Cardiac muscle cell (in vitro differentiated cells and primary cell): ENCODE data around the gene NEDD9. TPM values are rescaled to one million over a fixed set of nuclear protein-coding genes. Genes with fewer than 3 reads are reported as not detected.

ENCODE experiments used
- DNase-seq, 2 donors: peaks; one replicate each; pipeline versions ENCODE4 v3.0.0 to v3.0.0-alpha.2; 2010 to 2017; ENCODE audit warnings: low read depth in 1 of 2, low spot score in 1 of 2
- H3K27ac ChIP-seq: fragments of 200-600 bp; sonication (generic); 2 replicates; pipeline ENCODE4 v1.5.1; 2016
- H3K27me3 ChIP-seq: fragments of 200-600 bp; sonication (generic); 2 replicates; pipeline ENCODE4 v1.6.0; 2016; ENCODE audit warnings: control low read depth
- H3K36me3 ChIP-seq: fragments of 200-600 bp; sonication (generic); 2 replicates; pipeline ENCODE4 v1.5.1; 2016; ENCODE audit warnings: control low read depth
- H3K4me1 ChIP-seq: fragments of 200-600 bp; sonication (generic); 2 replicates; pipeline ENCODE4 v1.8.1; 2017; ENCODE audit warnings: low read depth, mild to moderate bottlenecking, mixed run types
- H3K4me3 ChIP-seq: fragments of 200-600 bp; sonication (generic); 2 replicates; pipeline ENCODE4 v1.5.1; 2016; ENCODE audit warnings: mild to moderate bottlenecking
- H3K9me3 ChIP-seq: fragments of 200-600 bp; sonication (generic); 2 replicates; pipeline ENCODE4 v1.5.1; 2017; ENCODE audit warnings: low read depth, mild to moderate bottlenecking, control low read depth
- CTCF ChIP-seq: IDR thresholded peaks from 2 replicates; pipeline ENCODE4 v1.5.1; 2012; ENCODE audit warnings: low read depth, mild to moderate bottlenecking, low read length
- polyA plus RNA-seq: library from polyadenylated mRNA; unstranded; fragments of >200 nt; fragmentation: Nextera tagmentation; extraction: Ambion mirVana; gene quantifications from 2 replicates; pipeline ENCODE4 v1.2.1, GENCODE V29; 2016
- total RNA-seq: library from RNA; depleted of rRNA; stranded (reverse); fragments of >200 nt; gene quantifications from 2 replicates; pipeline ENCODE4 v1.2.3, GENCODE V29; 2016

Gene NEDD9
- total and polyA plus RNA-seq, 2 experiments from 2014 or later: 12.6 to 26.8 TPM

DNA sequence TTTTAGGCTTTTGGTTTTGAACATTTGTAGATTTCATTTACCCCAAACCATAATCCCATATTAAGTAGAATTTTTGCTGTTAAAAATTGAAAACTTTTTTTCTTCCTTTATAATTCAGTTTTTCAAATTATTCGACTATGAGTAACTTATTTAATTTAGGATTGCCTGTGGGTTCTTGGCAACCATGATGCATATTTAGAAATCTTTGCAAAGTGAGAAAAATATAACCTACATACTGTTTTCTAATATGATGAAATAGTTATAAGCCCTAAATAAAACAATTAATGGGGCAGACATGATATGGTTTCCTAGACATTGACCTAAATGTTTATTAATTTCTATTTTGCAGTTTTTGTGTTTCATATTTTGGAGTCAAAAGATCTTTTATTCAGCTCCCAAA, 23.6 kb downstream of the NEDD9 start:
- Histone ChIP-seq H3K27ac (no peak overlapping the region), H3K9me3 (no peaks in the 10 kb centered on the region), H3K4me1 (peaks cover 42% of the 10 kb centered on the region), H3K36me3 (no peaks in the 10 kb centered on the region), H3K27me3 (no peaks in the 10 kb centered on the region), H3K4me3 (no peak overlapping the region)
- no peak for TF ChIP-seq CTCF
- DNase-seq: no peak

DNA sequence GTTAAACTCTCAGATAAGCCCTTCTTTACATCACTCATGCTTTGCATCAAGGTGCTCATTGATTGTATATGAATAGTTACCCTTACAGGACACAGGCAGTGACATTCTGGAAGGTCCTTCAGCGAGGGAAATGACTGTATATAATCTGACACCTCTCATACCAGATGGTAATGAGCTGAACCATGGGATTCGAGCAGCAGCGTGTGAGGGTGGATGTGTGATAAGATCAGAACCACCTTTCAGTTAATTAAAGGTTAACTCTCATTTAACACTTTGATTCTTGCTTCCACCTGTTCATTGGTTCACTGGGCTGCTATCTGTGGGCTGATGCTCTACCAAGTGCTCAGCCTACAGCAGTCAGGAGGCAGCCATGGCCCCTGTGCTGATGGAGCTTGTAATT, 24.2 kb downstream of the NEDD9 start:
- H3K4me3 ChIP-seq: no peak overlapping the region
- no peaks in the 10 kb centered on the region for H3K36me3 ChIP-seq
- H3K27ac ChIP-seq: no peak overlapping the region
- no peaks in the 10 kb centered on the region for H3K27me3 ChIP-seq
- no peak for TF ChIP-seq CTCF
- DNase-seq: no peak
- H3K4me1 ChIP-seq: peaks cover 41% of the 10 kb centered on the region
- no peaks in the 10 kb centered on the region for H3K9me3 ChIP-seq

DNA sequence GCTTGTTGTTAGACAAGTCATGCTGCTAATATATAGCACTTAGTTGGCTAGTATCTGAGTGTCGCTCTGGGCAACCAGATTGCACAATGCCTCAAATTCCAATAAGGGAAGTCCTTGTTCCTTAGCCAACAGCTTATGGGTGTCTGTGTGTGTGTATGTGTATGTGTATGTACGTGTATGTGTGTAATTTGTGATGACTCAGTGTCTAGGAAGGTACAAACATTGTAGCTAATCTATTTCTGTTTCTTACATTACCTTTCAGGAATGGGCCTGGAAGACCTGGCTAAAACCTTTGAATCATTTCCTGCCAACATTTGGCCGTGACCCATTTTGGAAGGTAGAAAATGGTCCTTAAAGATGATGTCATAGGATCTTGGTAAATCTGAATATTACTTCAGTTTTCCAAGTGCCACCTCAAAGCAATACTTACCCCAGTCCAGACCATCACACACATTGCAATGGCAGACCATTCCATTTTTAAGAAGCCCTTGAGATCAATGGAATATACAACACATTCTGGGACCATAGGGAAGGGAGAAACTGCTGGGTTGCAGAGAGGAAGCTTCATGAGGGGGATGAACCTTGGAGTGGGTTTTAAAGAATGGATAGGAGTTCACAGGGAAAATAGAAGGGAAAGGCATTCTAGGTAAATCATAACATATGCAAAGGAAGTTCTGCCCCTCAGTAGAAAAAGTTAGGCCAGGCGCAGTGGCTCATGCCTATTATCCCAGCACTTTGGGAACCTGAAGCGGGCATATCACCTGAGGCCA, 25.1 kb downstream of the NEDD9 start:
- Histone ChIP-seq H3K27me3 (no peaks in the 10 kb centered on the region), H3K4me1 (peaks cover 41% of the 10 kb centered on the region), H3K9me3 (no peaks in the 10 kb centered on the region), H3K27ac (no peak overlapping the region), H3K4me3 (no peak overlapping the region), H3K36me3 (no peaks in the 10 kb centered on the region)
- peak in 1 of 2 donors; percentile 98 for DNase-seq
- no peak for TF ChIP-seq CTCF

GRCh38 chr6:11206576-11206975, 25.9 kb downstream of the NEDD9 start:
- Histone ChIP-seq H3K4me1 (peaks cover 36% of the 10 kb centered on the region), H3K27ac (no peak overlapping the region), H3K9me3 (no peaks in the 10 kb centered on the region), H3K4me3 (no peak overlapping the region), H3K27me3 (no peaks in the 10 kb centered on the region), H3K36me3 (no peaks in the 10 kb centered on the region)
- no peak for TF ChIP-seq CTCF
- DNase-seq: no peak

DNA sequence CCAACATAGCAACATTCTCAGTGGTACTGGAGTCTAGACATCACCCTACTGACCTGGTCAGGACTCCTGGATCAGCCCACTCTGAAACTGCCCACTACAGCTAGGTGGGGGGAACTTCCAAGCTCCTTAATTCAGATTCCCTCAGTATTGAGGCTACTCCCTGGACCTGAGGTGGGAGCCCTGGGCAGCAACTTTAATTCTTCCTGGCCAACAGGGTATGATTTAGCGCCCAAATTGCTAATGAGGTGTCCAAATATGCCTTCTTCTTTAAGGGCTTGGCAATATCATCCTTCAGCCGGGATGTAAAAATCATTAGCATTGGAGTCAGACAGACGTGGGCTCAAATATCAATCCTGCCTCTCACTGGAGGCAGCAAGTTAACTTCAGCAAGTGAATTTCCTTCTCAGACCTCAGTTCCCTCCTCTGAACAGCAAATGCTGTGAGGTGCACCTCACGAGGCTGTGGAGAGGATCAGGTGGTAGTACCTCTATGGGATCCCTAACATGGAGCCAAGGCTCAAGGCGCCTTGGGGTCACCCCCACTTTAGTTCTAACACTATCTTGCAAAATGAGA, 27.6 kb downstream of the NEDD9 start:
- Histone ChIP-seq H3K9me3 (no peaks in the 10 kb centered on the region), H3K4me3 (no peak overlapping the region), H3K4me1 (peaks cover 20% of the 10 kb centered on the region), H3K27ac (no peak overlapping the region), H3K36me3 (no peaks in the 10 kb centered on the region), H3K27me3 (no peaks in the 10 kb centered on the region)
- no peak for DNase-seq
- TF ChIP-seq CTCF: no peak
